GM12878 (cell line): ENCODE results near the gene SRPX2. TPM values are rescaled to one million over a fixed set of nuclear protein-coding genes. Genes with fewer than 3 reads are reported as not detected.

Source experiments
- ATAC-seq: fragments of 200-7000 bp; cut with Tn5 transposase; 3 replicates; pipeline ENCODE4 v1.9.1; 2020; ENCODE audit warnings: mild to moderate bottlenecking, moderate library complexity
- BruUV-seq: library from RNA; stranded (reverse); fragments of 400-500 nt; replicated peaks from 2 replicates; lab custom pipeline; 2021; lab: Mats Ljungman, UMichigan
- CTCF ChIA-PET: fragments of 300-600 bp; sonication (Branson Sonifier 250); formaldehyde crosslinking; extraction: SDS; loops from one replicate; lab custom pipeline; 2021; ENCODE audit warnings: inconsistent platforms; lab: Yijun Ruan, JAX
- POLR2A ChIA-PET: fragments of 350-600 bp; formaldehyde crosslinking; extraction: SDS; loops from one replicate; lab custom pipeline; 2021; ENCODE audit warnings: inconsistent platforms; lab: Charles Lee
- RAD21 ChIA-PET: fragments of 300-600 bp; sonication (Branson Sonifier 250); formaldehyde crosslinking; loops from one replicate; lab custom pipeline; 2023; ENCODE audit warnings: antibody characterized with exemption; ENCODE audit not compliant: unreplicated experiment; lab: Charles Lee
- SMC1A ChIA-PET: fragments of 300-600 bp; sonication (Branson Sonifier 250); formaldehyde crosslinking; loops from one replicate; lab custom pipeline; 2023; ENCODE audit not compliant: unreplicated experiment, uncharacterized antibody; lab: Charles Lee
- DNase-seq: peaks from one replicate; pipeline ENCODE4 v3.0.0-alpha.2; 2011; ENCODE audit warnings: low read depth, low spot score
- FAIRE-seq: peaks from 3 replicates; lab custom pipeline; 2011; peaks lifted over from hg19 to GRCh38; lab: Jason Lieb, UNC
- H2AFZ ChIP-seq: 2 replicates; pipeline ENCODE4 v1.6.0; 2011; ENCODE audit warnings: low read depth, low read length, control low read depth; ENCODE audit not compliant: control insufficient read depth
- H3K27ac ChIP-seq: 2 replicates; pipeline ENCODE4 v1.5.1; 2011; ENCODE audit warnings: control low read depth; ENCODE audit not compliant: control insufficient read depth, insufficient read depth
- H3K27me3 ChIP-seq, 2 experiments: replicated peaks in 1 of 2; 2 replicates each; pipeline versions ENCODE4 v1.6.0 to v1.6.1; 2011; ENCODE audit warnings: low read length in 1 of 2; ENCODE audit not compliant: control insufficient read depth in 2 of 2, insufficient read depth in 2 of 2
- H3K36me3 ChIP-seq, 2 experiments: 2 replicates each; pipeline ENCODE4 v1.5.1; 2011; ENCODE audit warnings: low read length in 1 of 2; ENCODE audit not compliant: control insufficient read depth in 2 of 2, insufficient read depth in 2 of 2
- H3K4me1 ChIP-seq: 2 replicates; pipeline ENCODE4 v1.6.1; 2011; ENCODE audit warnings: mild to moderate bottlenecking, low read length, moderate library complexity, mixed read lengths; ENCODE audit not compliant: control insufficient read depth, insufficient read depth
- H3K4me2 ChIP-seq: 2 replicates; pipeline ENCODE4 v1.6.0; 2011; ENCODE audit warnings: control low read depth; ENCODE audit not compliant: control insufficient read depth, insufficient read depth
- H3K4me3 ChIP-seq: fragments of 200-600 bp; sonication (generic); 2 replicates; pipeline ENCODE4 v1.5.1; 2016
- H3K79me2 ChIP-seq: 2 replicates; pipeline ENCODE4 v1.6.0; 2011; ENCODE audit warnings: low read length; ENCODE audit not compliant: control insufficient read depth, insufficient read depth
- H3K9ac ChIP-seq: 2 replicates; pipeline ENCODE4 v1.8.0; 2011; ENCODE audit warnings: low read length, control low read depth, mixed read lengths; ENCODE audit not compliant: control insufficient read depth, insufficient read depth
- H3K9me3 ChIP-seq: replicated peaks from 3 replicates; pipeline ENCODE4 v1.5.1; 2011; ENCODE audit warnings: mild to moderate bottlenecking, low read length; ENCODE audit not compliant: control insufficient read depth, insufficient read depth
- H4K20me1 ChIP-seq: 2 replicates; pipeline ENCODE4 v1.6.0; 2011; ENCODE audit not compliant: control insufficient read depth, insufficient read depth
- BMI1 ChIP-seq: fragments of 450-650 bp; IDR thresholded peaks from 2 replicates; pipeline ENCODE4 v1.6.1; 2016; ENCODE audit warnings: mild to moderate bottlenecking, moderate library complexity, borderline replicate concordance
- CHD4 ChIP-seq: fragments of 200-600 bp; sonication (generic); IDR thresholded peaks from 2 replicates; pipeline ENCODE4 v1.6.1; 2016; ENCODE audit warnings: mild to moderate bottlenecking
- REST ChIP-seq: IDR thresholded peaks from 2 replicates; pipeline ENCODE4 v1.6.1; 2012; ENCODE audit warnings: mild to moderate bottlenecking, low read depth, low read length
- SRF ChIP-seq, 2 experiments: IDR thresholded peaks; 2 replicates each; pipeline ENCODE4 v1.6.1; 2011; ENCODE audit warnings: low read depth in 2 of 2, low read length in 2 of 2, mild to moderate bottlenecking in 1 of 2, moderate library complexity in 1 of 2
- ZNF24 ChIP-seq: fragments of 450-650 bp; IDR thresholded peaks from 2 replicates; pipeline ENCODE4 v1.6.1; 2017; ENCODE audit warnings: antibody characterized with exemption, mild to moderate bottlenecking
- WGBS: methylation state at CpG from one replicate; pipeline ENCODE4 v1.1.6; 2016; ENCODE audit warnings: low lambda C conversion rate; ENCODE audit not compliant: insufficient replicate concordance, insufficient coverage; ENCODE audit errors: missing lambda C conversion rate; 5-methylcytosine and 5-hydroxymethylcytosine counted together
- in situ Hi-C: fragments of 300-500 bp; cut with MboI; formaldehyde crosslinking; loops from 9 replicates; pipeline ENCODE4 v1.14.3; 2018; ENCODE audit warnings: mixed read lengths
- intact Hi-C: fragments of 100-400 bp; cut with micrococcal nuclease; formaldehyde crosslinking; loops from one replicate; pipeline ENCODE4 v1.14.2; 2022; ENCODE audit not compliant: unreplicated experiment
- polyA plus RNA-seq, 11 experiments: library from polyadenylated mRNA; depleted of rRNA in 4 of 11; unstranded in 6 of 11; stranded (reverse) in 5 of 11; fragments of >200 nt; fragmentation: Nextera tagmentation in 4 of 11; fragmentation: Illumina TruSeq in 1 of 11; extraction: Ambion mirVana in 4 of 11; extraction: Trizol in 1 of 11; gene quantifications; 1 replicate in 1 of 11; 2 replicates in 10 of 11; pipeline versions ENCODE4 v1.2.1 to v1.2.3, GENCODE V29; 2011 to 2016; ENCODE audit warnings: inconsistent platforms in 2 of 11, missing spikeins in 2 of 11, low read depth in 1 of 11
- total RNA-seq, 4 experiments: library from RNA; depleted of rRNA in 3 of 4; stranded (reverse); fragments of >200 nt in 3 of 4; fragmentation: Illumina TruSeq in 1 of 4; extraction: Trizol in 1 of 4; gene quantifications; 2 replicates each; pipeline versions ENCODE4 v1.2.1 to v1.2.3, GENCODE V29; 2013 to 2021

The SRPX2 gene
- total and polyA plus RNA-seq, 10 of the 15 experiments (the other 5 are each of a cell fraction or from before 2014, with no cell fraction given) = not detected

- no peak for TF ChIP-seq ZNF24
- TF ChIP-seq CHD4 = no peak
- TF ChIP-seq BMI1 = no peak
- no peak for TF ChIP-seq SRF (IDR thresholded peaks at IDR 0.05; ENCODE audit: low read depth in 2 of 2, low read length in 2 of 2)
- TF ChIP-seq REST = no peak
- ChIA-PET CTCF (interaction anchor here (0.6 kb wide), 1 partner anchor 915 kb away, joined by 3 read pairs; no protein-coding TSS in a partner anchor), SMC1A (interaction anchor here (0.8 kb wide), 1 partner anchor 20 kb away, joined by 4 read pairs; the partner anchor contains the start of gene SRPX2), RAD21 (no interaction called here), POLR2A (no interaction called here)
- H3K4me3 ChIP-seq = no peak overlapping the region
- intact Hi-C loops (no loop called here), in situ Hi-C loops (no loop called here)
- H4K20me1 ChIP-seq = no peaks in the 10 kb centered on the region
- DNase-seq = no peak
- H3K36me3 ChIP-seq = no peaks in the 10 kb centered on the region
- no peak for FAIRE-seq
- no peak overlapping the region for H3K4me2 ChIP-seq
- H3K4me1 ChIP-seq = no peaks in the 10 kb centered on the region
- no peaks in the 10 kb centered on the region for H3K9me3 ChIP-seq
- no peak overlapping the region for H2AFZ ChIP-seq
- no peaks in the 10 kb centered on the region for H3K27me3 ChIP-seq
- BruUV-seq = no TSS peak
- H3K9ac ChIP-seq = no peak overlapping the region
- no peaks in the 10 kb centered on the region for H3K79me2 ChIP-seq
- no peak for ATAC-seq
- no peak overlapping the region for H3K27ac ChIP-seq
- WGBS = 8% methylated on average over 2 of the region's 2 CpGs
Measured at GRCh38 chrX:100663642-100664041, 19.6 kb downstream of the SRPX2 start.
